HG03095 (cell line): ENCODE results near the gene CLIP3.
"Not testable (repeated sequence)": the region's sequence is repeated elsewhere in the genome, so short reads cannot be mapped to it uniquely, and the experiment has no call there.

Experiments
- ATAC-seq: cut with Tn5 transposase; IDR thresholded peaks from one replicate; pipeline ENCODE4 v1.9.1; 2021; ENCODE audit warnings: moderate library complexity; ENCODE audit not compliant: unreplicated experiment

The CLIP3 gene, protein sequence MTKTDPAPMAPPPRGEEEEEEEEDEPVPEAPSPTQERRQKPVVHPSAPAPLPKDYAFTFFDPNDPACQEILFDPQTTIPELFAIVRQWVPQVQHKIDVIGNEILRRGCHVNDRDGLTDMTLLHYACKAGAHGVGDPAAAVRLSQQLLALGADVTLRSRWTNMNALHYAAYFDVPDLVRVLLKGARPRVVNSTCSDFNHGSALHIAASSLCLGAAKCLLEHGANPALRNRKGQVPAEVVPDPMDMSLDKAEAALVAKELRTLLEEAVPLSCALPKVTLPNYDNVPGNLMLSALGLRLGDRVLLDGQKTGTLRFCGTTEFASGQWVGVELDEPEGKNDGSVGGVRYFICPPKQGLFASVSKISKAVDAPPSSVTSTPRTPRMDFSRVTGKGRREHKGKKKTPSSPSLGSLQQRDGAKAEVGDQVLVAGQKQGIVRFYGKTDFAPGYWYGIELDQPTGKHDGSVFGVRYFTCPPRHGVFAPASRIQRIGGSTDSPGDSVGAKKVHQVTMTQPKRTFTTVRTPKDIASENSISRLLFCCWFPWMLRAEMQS

DNA sequence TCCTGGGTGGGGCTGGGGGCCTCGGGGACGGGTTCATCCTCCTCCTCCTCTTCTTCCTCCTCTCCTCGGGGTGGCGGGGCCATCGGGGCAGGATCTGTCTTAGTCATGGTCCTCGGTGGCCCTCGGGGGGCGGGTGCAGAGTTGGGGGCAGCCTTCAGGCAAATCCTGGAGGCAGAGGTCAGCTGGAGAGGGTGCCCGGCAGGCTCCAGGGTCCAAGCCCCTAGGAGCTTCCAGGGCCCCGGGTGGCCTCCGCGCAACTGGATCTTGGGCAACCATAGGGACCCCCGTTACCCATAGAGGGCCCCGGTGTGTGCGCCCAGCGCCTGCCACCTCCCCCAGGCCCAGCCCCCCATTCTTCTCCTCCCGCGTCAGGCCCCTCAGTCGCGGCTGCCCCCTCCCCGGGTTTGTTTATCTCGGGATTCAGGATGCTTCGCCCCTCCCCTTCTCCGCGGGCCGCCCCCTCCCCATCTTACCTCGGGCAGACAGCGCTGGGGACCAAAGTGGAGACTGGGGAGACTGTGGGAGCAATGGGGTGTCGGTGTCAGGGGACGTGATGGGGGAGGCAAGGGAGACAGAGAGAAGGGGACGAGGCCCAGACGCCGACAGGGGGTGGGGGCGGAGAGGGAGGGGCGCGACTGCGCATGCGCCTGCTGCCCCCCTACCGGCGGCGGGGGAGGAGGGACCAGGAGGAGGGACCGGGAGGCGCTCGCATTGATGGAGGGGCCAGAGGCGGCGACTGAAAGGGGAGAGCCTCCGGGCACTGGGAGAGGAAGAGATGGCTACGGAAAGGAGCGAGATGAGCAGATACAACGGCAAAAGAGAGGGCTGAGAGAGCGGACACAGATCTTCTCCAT lies at the start of gene CLIP3:
Gene CLIP3 (minus strand): TSS at position 623 of the 854 bp plus-strand sequence. CDS start 516 bp downstream, at position 107.
- ATAC-seq, result no peak

DNA sequence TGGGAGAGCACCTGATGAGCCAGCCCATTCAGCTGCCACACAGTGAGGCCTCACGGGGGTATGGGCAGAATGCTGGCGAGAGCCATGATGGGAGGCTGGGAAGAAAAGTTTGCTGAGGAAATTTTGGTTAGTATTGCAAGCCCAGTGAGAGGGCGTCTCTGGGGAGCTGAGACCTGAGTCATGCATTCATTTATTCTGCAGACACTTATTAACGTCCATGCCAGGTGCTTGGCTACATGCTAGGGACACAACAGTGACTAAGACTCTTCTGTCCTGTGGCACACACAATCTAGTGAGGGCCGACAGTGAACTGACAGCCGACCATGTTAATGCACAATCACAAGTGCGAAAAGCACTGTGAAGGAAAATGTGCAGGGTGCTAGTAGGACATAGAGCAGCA lies 49.2 kb upstream of the CLIP3 start:
- ATAC-seq, result no peak

DNA sequence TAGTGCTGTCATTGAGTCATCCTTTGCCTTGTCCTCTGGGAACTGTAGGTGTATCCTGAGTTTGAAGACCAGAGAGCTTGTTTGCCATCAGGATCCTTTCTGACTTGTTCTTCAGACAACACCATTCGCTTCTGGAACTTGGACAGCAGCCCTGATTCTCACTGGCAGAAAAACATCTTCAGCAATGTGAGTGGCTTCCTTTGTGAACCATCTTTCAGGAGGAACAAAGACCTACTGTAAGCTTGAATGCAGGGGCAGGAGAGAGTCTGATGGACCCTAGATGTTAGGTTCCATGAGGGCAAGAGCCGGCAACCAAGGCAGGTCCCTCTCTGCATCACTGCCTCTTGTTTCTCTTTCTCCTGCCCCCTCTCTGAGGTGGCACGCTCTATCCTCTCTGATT lies 48.7 kb upstream of the CLIP3 start:
- no peak for ATAC-seq

DNA sequence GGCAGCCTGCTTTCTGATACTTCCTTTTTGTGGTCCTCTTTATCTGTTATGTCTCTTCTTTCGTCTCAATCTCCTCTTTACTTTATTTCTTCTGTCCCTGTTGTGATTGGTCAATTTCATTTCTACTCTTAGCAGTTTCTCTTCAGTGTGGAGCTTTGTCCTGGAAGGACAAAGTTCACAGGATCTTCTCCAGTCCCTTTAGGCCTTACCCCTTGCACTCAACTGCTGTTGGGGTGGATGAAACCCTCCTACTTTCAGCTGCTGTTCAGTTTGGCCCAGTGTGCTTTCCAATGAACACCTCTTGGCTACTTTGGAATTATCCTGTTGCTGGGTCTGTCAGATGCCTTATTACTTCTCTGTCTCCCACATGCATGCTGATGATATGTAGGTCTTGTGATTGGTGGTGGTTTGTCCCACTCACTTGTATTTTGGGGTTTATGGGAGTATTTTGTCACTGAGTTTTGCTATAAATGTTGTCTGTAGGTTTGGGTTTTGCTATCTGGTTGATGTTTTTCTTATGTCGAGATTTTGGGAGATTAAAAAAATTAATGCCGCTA lies 46.8 kb upstream of the CLIP3 start:
- ATAC-seq, result no peak

DNA sequence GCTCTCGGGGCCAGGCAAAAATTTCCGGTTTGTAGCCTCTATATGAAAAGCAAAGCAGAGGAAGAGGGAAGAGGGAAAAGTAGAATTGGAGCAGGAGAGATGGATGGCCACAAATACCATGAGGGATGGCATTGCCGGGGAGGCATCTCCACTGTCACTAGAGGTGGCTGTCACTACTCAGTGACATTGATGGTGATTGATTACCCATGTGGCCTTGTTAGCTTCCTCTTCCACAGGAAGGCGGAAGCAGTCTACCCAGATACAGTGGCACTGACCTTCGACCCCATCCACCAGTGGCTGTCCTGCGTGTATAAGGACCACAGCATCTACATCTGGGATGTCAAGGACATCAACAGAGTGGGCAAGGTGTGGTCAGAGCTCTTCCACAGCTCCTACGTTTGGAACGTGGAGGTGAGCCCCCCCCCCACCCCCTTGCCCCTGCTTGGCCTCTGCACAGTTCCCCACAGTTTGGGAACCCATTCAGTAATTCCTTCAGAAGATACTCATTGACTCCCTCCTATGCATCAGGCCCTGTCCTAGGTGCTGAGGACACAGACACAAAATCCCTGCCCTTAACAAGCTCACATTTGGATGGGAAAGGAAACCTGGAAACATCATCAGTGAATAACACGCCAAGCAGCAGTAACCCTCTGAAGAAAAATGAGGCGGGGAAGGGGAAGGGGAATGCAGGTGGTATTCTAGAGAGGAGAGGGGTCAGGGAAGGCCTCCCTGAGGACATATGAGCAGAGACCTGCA lies 40.6 kb upstream of the CLIP3 start:
- ATAC-seq, result no peak

DNA sequence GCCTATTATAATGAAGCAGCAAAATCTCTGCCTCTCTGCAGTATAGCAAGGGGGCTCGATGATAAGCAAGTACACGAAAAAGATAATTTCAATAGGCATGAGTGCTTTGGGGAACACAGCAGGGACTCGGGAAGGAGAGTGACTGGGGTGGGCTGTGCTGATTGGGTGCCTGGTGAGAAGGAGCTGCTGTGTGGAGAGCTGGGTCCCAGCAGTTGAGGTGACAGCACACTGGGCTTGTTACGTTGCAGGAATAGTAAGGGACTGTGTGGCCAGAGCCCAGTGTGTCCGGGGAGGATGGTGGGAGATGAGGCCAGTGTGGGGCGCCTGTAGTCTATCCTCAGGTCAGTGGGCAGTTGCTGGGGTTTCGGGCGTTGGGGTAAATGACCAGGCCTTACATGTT lies 39.4 kb upstream of the CLIP3 start:
- no peak for ATAC-seq

DNA sequence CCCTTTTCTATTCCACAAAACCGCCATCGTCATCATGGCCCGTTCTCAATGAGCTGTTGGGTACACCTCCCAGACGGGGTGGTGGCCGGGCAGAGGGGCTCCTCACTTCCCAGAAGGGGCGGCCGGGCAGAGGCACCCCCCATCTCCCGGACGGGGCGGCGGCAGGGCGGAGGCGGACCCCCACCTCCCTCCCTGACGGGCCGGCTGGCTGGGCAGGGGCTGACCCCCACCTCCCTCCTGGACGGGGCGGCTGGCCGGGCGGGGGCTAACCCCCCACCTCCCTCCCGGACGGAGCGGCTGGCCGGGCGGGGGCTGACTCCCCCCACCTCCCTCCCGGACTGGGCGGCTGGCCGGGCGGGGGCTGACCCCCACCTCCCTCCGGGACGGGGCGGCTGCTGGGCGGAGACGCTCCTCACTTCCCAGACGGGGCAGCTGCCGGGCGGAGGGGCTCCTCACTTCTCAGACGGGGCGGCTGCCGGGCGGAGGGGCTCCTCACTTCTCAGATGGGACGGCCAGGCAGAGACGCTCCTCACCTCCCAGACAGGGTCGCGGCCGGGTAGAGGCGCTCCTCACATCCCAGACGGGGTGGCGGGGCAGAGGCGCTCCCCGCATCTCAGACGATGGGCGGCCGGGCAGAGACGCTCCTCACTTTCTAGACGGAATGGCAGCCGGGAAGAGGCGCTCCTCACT lies 36.3 kb upstream of the CLIP3 start:
- ATAC-seq, result not testable (repeated sequence)

DNA sequence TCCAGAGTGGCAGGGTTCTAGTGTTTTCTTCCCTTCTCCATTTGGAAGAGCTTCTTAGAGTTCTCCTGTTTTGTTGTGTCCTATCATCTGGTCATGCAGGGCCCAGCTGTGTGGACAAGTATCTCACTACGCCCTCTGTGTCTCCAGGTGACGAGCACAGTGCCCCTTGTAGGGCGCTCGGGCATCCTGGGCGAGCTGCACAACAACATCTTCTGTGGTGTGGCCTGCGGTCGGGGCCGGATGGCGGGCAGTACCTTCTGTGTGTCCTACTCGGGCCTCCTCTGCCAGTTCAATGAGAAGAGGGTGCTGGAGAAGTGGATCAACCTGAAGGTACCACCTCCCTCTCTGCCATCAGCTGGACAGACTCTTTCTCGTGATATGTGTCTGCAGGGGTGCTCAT lies 35.0 kb upstream of the CLIP3 start:
- no peak for ATAC-seq

DNA sequence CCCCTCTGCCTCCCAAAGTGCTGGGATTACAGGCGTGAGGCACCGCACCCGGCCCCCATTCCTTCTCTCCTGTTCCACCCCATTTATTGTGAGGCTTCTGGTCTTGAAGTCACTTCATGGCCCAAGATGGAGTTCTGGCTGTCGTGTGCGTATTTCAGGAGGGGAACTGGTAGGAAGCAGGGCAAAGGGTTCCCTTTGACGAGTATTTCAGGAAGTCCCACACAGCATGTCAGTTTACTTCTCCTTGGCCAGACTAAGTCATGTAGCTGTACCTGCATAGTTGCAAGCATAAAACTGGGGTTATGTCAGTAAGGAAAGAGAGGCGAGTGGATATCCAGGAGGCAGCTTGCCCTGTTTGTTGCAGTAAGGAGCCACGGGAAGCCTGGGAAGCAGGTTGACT lies 32.2 kb upstream of the CLIP3 start:
- ATAC-seq, result no peak

DNA sequence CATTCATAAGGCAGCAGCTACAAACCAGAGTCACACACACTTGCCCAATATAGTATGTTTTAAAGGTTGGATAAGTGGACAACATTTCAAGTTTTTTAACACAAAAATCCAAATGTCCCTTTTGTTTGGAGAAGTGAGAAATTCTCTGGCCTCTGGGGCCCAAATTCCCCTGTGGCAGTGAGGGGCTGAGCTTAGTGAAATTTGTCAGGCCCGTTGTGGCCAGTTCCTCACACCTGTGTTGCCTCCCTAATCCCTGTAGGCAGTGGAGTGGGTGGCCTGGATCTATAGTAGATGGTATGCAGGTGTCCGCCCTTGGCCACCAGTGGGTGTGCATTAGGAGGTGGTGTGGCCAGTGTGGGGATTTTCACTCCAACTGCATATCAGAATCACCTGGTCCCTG lies 28.7 kb upstream of the CLIP3 start:
- no peak for ATAC-seq

DNA sequence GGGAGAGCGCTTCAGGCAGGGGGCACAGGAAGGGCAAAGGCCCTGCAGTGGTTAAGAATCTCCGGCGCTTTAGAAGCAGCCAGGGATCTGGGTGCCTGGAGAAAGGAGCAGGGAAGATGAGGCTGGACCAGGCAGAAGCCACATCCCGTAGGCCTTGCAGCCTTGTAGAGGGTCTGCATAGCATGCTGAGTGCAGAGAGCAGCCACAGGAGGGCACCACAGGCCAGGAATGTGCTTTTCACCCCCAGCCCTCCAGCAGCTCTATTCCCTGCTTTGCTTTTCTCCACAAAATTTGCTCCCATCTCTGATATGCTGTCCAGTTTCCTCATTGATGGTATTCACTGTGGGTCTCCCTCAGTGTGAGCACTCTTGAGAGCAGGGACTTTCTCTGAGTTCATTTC lies 27.8 kb upstream of the CLIP3 start:
- ATAC-seq, result no peak

DNA sequence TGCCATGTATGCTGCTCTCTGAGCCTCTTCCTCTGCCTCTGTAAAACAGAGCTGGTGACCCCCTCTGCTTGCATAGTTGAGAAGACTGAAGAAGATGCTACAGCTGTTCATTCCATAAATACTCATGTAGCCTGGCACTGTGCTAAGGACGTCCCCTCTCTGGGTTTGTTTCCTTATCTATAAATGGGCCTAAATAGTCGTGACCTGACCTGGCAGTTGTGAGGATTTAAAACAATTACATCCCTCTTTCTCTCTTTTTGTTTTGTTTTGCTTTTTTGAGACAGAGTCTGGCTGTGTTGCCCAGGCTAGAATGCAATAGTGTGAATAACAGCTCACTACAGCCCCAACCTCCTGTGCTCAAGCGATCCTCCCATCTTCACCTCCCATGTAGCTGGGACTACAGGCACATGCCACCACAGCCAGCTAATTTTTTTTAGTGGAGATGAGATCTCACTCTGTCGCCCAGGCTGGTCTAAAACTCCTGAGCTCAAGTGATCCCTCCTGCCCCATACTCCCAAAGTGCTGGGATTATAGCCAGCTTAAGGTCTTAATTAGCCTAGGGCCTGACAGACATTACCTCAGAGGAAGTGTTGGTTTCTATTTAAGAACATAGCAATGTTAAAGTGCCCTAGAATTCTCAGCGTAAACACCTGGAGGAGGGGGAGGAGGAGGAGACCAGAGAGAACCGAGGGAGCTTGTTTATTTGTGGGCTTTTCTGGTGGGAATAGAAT lies 26.7 kb upstream of the CLIP3 start:
- no peak for ATAC-seq

DNA sequence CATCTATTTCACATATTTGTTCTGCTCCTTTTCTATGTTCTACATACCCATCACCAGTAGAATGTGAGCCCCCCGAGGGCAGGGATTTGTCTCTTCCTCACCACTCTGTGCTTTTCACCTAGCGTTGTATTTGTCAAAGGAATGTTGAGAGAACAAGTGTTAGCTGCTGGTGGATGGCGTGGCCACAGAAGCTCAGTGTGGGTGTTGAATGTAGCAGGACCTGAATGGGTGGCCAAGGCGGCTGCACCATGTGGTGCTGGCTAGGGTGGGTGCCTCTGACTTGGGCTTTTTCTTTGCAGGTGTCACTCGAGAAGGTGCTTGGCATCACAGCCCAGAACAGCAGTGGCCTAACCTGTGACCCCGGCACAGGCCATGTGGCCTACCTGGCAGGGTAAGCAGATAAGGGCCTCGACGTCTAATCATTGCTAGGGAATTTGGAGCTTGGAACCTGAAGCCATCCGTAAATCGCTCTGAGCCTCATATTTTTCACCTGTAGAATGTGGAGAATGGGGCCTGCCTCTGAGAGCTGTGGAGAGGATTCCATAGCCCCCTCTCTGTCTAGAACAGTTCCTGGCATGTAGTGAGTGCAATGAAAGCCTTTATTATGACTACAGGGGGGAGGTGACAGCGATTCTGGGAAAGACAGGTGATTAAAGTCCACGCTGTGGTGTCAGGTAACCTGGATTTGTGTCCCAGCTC lies 26.0 kb upstream of the CLIP3 start:
- no peak for ATAC-seq

DNA sequence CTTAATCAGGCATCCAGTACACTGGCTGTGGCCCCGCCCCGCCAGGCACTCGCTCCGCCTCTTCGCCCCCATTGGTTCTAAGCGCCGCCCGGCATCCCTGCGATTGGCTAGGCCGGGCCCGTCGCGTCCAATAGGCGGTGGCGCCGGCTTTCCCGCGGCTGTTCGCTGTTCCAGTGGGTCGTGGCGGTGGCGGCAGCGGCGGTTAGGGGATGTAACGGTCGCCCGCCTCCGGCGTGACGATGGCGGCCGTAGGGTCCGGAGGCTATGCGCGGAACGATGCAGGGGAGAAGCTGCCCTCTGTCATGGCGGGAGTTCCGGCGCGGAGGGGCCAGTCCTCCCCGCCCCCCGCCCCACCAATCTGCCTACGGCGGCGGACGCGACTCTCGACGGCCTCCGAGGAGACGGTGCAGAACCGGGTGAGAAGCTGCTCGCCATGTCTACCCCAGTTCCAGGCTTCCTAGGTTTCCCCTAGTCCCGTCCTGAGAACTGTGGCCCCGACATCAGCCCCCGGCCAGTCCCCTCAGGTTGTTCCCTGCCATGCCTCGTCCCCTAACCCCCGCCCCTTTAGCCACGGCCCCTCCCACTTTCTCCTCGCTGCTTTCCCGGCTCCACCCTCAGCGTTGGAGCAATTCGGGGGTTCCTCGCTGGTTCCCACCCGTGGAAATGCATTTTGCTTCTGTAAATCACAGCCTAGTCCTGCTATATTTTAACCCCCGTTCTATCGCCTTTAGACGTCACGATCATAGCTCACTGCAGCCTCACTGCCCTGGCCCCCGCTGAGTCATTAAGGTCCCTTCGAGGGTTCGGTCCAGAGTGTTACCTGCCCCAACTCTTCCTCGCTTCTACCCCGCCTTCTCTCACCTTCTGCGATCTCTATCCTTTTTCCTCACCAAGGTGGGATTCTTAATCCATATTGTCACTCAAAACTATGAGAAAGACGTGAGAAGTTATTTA lies 22.3 kb upstream of the CLIP3 start, which contains the start of gene WDR62:
Gene WDR62 (plus strand): TSS at position 165 of the 954 bp plus-strand sequence. CDS start 75 bp downstream, at position 240.
- peak; percentile 56 for ATAC-seq

DNA sequence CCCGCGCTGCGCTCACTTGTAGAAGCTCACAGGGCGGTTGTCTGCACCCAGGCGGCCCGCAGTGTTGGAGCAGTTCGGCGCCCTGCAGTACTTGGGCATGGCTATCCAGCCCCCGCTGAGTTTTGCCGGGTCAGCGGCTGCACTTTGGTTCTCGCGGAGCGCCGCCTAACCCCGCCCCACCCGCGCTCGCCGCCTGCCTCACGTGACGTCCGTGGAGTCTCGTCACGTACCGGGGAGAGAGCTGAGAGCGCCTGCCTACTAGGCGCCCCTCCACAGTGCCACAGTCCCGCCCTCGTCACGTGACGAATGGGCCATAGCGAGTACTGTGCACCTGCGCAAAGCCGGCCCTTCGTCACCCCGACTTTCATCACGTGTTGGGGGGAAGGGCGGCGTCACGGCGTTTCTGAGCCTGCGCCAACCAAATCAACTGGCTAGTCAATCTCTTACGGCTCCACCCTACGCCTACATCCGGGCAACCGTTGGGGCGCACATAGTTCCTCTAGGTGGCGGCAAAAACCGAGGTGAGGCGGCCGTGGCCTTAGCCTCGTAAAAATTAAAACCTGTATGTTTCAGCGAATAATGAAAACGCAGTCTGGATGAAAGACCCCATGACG lies 21.6 kb upstream of the CLIP3 start, which contains the start of gene THAP8:
Gene THAP8 (minus strand): TSS at position 167 of the 614 bp plus-strand sequence. CDS start 68 bp downstream, at position 99.
- peak; percentile 82 for ATAC-seq

DNA sequence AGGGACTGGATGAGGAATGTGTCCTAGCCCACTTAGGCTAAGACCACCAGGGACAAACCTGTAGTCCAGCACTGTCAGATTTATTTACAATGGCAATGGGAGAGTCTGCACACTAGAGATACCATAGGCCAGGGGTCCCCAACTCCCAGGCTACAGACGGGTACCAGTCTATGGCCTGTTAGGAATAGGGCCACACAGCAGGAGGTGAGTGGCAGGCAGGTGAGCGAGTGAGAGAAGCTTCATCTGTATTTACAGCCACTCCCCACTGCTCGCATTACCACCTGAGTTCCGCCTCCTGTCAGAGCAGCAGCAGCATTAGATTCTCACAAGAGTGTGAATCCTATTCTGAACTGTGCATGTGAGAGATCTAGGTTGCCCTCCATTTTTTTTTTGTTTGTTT lies 19.0 kb upstream of the CLIP3 start:
- ATAC-seq, result no peak

DNA sequence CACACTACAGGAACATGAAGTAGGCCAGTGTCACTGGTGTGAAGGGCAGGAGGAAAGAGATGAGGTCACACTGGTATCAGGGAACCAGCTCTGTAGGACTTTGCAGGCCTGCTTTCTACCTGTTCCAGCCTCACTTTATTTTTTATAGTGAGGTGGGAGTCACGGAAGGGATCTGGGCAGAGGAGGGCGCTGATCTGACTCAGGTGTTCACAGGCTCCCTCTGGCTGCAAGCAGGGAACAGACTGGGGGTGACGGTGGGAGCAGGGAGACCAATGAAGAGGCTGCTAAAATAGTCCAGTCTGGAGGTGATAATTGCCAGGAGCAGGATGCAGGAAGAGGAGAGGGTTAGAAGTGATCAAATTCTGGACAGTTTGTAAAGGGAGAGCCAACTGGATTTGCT lies 18.6 kb upstream of the CLIP3 start:
- no peak for ATAC-seq
